Omental fat pad (tissue), 4 donors: Measurements from ENCODE around the gene CCL17. TPM values are rescaled to one million over a fixed set of nuclear protein-coding genes. Genes with fewer than 3 reads are reported as not detected.
"Not testable (repeated sequence)": the region's sequence is repeated elsewhere in the genome, so short reads cannot be mapped to it uniquely, and the experiment has no call there.

Source experiments
- ATAC-seq: fragments of 150-250 bp; one replicate; pipeline ENCODE4 v1.9.1; 2016; ENCODE audit warnings: mild to moderate bottlenecking, moderate library complexity; ENCODE audit not compliant: low FRiP score
- DNase-seq: peaks from one replicate; pipeline ENCODE4 v3.0.0-alpha.2; 2019; ENCODE audit warnings: low spot score
- total RNA-seq, 4 donors: library from RNA; depleted of rRNA; stranded (reverse); fragments of >200 nt; gene quantifications; one replicate each; pipeline ENCODE4 v1.1.0, GENCODE V29; 2016
- TF ChIP-seq, protein P1 (sequence below), 3 donors: fragments of 450-650 bp; IDR thresholded peaks; one replicate each; pipeline ENCODE4 v1.5.1; 2016 to 2017; ENCODE audit warnings: antibody characterized with exemption in 3 of 3, mild to moderate bottlenecking in 3 of 3, moderate library complexity in 2 of 3

CCL17 gene
- total RNA-seq, 4 donors from 2014 or later: not detected

DNA sequence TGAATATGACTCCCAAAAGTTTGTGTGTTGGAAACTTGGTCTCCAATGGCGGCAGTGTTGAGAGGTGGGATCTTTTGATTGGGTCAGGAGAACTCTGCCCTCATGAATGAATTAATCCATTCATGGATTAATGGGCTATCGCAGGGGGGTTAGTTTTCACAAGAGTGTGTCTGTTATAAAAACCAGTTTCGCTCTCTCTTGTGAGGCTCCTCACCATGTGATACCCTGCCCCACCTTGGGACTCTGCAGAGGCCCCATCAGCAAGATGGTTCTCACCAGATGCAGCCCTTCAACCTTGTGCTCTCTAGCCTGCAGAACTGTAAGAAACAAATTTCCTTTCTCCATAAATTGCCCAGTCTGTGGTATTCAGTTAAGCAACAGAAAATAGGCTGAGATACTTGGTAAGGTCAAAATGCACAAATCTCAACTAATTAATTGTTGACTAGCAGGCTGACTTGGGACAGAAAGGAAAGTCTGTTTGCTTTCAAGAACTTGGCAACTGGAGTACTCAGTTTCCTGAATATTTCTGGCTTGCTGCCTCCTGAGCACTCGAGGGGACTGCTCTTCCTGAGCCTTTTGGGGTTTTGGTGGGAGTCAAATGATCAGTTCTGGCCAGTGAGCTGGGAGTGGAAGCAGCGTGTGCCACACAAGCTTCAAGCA, 13.8 kb upstream of the CCL17 start:
- DNase-seq (no peak), ATAC-seq (no peak)
- TF ChIP-seq, protein P1, sequence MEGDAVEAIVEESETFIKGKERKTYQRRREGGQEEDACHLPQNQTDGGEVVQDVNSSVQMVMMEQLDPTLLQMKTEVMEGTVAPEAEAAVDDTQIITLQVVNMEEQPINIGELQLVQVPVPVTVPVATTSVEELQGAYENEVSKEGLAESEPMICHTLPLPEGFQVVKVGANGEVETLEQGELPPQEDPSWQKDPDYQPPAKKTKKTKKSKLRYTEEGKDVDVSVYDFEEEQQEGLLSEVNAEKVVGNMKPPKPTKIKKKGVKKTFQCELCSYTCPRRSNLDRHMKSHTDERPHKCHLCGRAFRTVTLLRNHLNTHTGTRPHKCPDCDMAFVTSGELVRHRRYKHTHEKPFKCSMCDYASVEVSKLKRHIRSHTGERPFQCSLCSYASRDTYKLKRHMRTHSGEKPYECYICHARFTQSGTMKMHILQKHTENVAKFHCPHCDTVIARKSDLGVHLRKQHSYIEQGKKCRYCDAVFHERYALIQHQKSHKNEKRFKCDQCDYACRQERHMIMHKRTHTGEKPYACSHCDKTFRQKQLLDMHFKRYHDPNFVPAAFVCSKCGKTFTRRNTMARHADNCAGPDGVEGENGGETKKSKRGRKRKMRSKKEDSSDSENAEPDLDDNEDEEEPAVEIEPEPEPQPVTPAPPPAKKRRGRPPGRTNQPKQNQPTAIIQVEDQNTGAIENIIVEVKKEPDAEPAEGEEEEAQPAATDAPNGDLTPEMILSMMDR (IDR thresholded peaks at IDR 0.05): no peak

DNA sequence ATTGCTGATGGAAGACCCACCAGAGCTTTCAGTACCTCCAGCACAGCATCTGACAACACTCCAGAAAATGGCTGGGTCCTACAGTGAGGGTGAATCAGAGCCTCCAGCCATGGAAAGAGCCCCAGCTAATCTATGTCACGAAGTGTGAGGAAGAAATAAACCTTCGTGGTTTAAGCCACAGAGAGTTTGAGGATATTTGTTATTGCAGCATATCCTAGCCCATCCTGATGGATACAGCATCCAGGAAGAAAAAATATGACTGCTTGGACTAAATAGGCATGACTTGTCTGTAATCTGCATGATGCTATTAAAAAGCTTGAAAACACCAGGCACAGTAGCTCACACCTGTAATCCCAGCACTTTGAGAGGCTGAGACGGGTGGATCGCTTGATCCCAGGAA, 13.3 kb upstream of the CCL17 start:
- TF ChIP-seq, protein P1 (IDR thresholded peaks at IDR 0.05): no peak
- ATAC-seq: no peak

DNA sequence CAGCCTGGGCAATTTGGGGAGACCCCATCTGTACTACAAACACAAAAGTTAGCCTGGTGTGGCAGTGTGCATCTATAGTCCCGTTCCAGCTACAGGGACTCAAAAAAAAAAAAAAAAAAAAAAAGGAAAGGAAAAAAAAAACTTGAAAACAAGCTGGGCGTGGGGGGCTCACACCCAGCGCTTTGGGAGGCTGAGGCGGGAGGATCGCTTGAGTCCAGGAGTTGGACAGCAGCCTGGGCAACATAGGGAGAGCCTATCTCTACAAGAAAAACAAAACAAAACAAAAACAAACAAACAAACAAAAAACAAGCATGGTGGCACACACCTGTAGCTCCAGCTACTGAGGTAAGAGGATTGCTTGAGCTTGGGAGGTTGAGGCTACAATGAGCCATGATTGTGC, 12.9 kb upstream of the CCL17 start:
- no peak for ATAC-seq
- no peak for DNase-seq
- TF ChIP-seq, protein P1 (IDR thresholded peaks at IDR 0.05): no peak

More for the DNA sequence above, 13.3 kb upstream of the CCL17 start:
- no peak for DNase-seq

DNA sequence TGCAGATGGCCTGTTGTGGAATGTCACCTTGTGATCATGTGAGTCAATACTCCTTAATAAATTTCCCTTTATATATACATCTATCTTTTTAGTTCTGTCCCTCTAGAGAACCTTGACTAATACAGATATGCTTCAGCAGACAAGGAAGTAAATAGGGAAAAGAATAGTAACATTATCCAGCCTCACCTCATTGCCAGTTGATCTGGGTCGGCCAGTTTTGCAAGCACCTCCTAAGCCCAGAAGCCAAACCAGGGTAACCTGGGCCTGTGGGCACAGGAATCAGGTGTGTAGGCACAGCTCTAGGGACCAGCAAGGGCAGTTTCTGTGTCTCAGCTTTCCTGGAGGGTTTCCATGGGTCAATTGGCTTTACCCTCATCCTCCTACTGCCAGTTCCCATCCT, 11.9 kb upstream of the CCL17 start:
- TF ChIP-seq, protein P1 (IDR thresholded peaks at IDR 0.05): no peak
- no peak for ATAC-seq
- no peak for DNase-seq

DNA sequence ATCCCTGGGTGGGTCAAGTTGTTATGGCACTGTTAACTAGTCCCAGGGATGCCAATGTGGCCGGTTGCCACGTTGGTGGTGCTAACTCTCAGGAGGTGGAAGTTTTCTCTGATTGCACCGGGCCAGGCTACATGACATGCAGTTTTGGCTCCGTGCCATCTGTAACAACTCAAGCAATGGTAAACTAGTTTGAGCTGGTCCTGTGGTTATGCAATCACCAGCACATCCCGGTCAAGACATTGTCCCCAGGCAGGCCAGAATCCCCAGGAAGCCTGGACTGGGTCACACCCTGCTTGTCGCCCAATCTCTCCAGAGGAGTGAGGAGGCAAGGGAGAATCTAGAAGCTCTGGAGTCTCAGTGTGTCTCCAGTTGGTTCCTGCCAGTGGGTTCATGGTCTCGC, 10.1 kb upstream of the CCL17 start:
- TF ChIP-seq, protein P1 (IDR thresholded peaks at IDR 0.05): no peak
- DNase-seq: no peak
- no peak for ATAC-seq

DNA sequence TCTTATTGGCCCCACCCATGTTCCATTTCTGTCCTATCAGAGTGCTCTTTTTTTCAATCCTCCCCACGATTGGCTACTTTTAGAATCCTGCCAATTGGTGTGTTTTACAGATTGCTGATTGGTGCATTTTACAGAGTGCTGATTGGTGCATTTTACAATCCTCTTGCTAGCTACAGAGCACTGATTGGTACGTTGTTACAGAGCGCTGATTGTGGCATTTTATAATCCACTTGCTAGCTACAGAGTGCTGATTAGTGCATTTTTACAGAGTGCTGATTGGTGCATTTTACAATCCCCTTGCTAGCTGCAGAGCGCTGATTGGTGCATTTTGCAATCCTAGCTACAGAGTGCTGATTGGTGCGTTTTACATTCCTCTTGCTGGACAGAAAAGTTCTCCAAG, 9.5 kb upstream of the CCL17 start:
- TF ChIP-seq, protein P1 (IDR thresholded peaks at IDR 0.05): no peak
- ATAC-seq: no peak
- DNase-seq: no peak

DNA sequence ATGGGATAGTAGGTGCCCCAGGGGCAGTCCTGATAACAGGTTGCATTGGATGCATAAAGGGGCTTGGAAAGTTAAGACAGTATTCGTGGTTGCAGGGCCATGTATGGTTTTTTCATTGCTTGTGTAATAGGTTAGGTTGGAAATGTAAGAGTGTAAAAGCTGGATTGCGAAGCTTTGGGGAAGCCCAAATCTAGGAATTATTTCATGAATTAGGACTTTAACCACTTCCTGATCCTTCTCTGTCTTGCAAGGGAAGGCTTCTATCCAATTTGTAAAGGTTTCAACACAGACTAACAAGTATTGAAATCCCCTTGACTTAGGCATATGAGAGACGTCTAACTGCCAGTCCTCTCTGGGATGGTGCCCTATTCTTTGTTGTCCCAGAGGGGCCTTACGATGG, 7.8 kb upstream of the CCL17 start:
- TF ChIP-seq, protein P1 (IDR thresholded peaks at IDR 0.05): no peak
- no peak for DNase-seq

DNA sequence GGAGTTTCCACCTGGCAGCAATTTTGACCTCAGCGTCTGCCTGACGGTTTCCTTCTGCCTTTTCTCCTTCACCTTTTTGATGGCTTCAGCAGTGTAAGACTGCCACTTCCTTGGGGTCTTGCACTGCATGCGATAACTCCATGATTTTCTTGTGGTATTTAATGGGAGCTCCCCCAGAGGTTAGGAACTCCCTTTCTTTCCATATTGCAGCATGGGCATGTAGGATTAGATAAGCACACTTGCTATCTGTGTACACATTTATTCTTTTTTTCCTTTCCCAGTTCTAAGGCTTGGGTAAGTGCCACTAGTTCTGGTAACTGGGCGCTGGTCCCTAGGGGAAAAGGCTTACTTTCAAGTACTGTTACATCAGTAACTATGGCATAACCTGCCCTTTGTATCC, 7.1 kb upstream of the CCL17 start:
- not testable (repeated sequence) for ATAC-seq, DNase-seq

More for the DNA sequence above, 7.8 kb upstream of the CCL17 start:
- no peak for ATAC-seq
